RWPE1 (cell line): Measurements from ENCODE around the gene ADTRP.

Experiments
- CTCF ChIA-PET: fragments of 350-600 bp; sonication (Branson Sonifier 250); formaldehyde crosslinking; extraction: SDS; loops from one replicate; lab custom pipeline; 2021; lab: Yijun Ruan, JAX
- POLR2A ChIA-PET: fragments of 400-600 bp; formaldehyde crosslinking; extraction: SDS; loops from one replicate; lab custom pipeline; 2020; ENCODE audit warnings: antibody characterized with exemption; ENCODE audit not compliant: low non-redundant PET; lab: Yijun Ruan, JAX
- DNase-seq: peaks from one replicate; pipeline ENCODE4 v3.0.0; 2012; ENCODE audit warnings: low spot score
- H3K27ac ChIP-seq: fragments of 450-650 bp; 2 replicates; pipeline ENCODE4 v1.5.1; 2017
- TF ChIP-seq, protein P1 (sequence below): fragments of 450-650 bp; conservative IDR thresholded peaks from 2 replicates; pipeline ENCODE4 v1.5.1; 2017; ENCODE audit warnings: low read depth, mild to moderate bottlenecking

Gene ADTRP

DNA sequence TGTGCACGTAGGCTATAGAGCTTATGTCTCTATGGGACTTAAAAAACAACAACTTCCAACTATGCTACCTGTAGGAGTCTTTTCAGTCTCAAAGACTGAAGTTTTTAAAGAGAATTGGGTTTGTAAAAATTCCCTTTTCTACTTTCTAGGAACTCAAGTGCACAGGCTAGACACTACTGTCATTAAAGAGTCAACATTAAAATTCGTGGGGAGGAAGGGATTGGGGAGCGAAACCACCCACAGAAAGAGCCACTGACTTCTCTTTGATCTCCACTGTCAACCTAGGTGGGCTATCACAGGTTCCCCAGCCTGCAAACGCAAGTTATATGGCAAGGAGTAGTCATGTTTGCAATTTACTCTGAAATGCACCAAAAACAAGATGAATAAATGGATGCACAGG lies 37.7 kb downstream of the ADTRP start:
- ChIA-PET POLR2A (no interaction called here), CTCF (no interaction called here)
- TF ChIP-seq, protein P1, sequence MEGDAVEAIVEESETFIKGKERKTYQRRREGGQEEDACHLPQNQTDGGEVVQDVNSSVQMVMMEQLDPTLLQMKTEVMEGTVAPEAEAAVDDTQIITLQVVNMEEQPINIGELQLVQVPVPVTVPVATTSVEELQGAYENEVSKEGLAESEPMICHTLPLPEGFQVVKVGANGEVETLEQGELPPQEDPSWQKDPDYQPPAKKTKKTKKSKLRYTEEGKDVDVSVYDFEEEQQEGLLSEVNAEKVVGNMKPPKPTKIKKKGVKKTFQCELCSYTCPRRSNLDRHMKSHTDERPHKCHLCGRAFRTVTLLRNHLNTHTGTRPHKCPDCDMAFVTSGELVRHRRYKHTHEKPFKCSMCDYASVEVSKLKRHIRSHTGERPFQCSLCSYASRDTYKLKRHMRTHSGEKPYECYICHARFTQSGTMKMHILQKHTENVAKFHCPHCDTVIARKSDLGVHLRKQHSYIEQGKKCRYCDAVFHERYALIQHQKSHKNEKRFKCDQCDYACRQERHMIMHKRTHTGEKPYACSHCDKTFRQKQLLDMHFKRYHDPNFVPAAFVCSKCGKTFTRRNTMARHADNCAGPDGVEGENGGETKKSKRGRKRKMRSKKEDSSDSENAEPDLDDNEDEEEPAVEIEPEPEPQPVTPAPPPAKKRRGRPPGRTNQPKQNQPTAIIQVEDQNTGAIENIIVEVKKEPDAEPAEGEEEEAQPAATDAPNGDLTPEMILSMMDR, result no peak
- DNase-seq, result no peak
- H3K27ac ChIP-seq, result no peak overlapping the region

DNA sequence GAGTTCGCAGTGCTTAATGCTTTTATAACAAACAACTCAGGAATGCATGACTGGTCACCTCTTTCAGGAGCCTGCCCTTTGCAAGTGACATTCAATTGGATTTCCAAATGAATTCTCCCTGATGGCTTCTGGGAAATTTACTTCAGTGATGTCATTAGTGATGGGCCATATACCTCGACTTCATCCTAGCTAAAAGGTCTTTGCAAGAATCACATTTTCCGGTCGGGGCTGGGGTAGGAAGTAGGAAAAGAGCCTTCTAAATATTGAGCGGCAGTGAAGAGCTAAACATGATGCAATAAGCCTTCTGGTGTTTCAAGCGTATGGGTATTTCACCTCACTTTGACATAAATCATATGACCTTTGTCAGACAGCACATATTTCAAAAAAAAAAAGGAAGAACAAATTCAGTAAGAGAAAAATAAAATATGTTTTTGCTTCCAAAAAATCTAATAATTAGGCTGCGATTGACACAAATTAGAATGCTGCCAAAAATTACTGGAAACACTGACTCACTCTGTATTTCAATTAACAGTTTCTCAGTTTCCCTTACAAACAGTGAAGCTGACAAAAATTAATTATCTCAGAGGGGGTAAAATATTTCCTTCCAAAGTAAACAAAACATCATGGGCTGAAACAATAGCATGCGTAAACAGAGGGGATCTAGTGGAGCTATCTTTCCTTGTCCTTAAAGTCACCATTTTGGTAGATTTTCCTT lies 39.8 kb downstream of the ADTRP start:
- TF ChIP-seq, protein P1, result no peak
- no peak overlapping the region for H3K27ac ChIP-seq
- ChIA-PET POLR2A (interaction anchor here (0.9 kb wide), 1 partner anchor 31 kb away, joined by 4 read pairs; no protein-coding TSS in a partner anchor), CTCF (interaction anchor here (0.7 to 0.9 kb wide), 2 partner anchors 19 to 170 kb away, joined by 3 read pairs; no protein-coding TSS in a partner anchor)
- no peak for DNase-seq

DNA sequence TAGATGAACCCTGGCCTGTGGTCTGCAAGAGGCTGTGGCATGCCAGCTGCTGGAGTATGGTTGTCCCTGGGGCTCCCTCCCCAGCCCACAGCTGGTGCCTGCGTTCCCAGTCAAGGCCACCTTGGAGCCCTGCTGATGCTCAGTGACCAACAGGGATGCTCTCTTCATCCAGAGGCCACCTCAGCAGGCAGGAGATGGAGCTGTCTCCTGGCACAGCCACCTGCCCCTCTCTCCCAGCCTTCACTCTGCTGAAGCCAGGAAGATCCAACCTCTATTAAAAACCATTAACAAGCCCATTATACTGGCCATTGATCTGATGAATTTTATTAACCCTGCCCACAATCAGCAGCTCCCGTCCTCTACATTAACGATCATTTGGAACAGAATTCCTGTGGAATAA lies 40.4 kb downstream of the ADTRP start:
- TF ChIP-seq, protein P1, result no peak
- ChIA-PET CTCF (interaction anchor here (0.7 to 0.9 kb wide), 2 partner anchors 19 to 170 kb away, joined by 3 read pairs; no protein-coding TSS in a partner anchor), POLR2A (interaction anchor here (0.9 kb wide), 1 partner anchor 32 kb away, joined by 4 read pairs; no protein-coding TSS in a partner anchor)
- H3K27ac ChIP-seq, result no peak overlapping the region
- DNase-seq, result no peak

DNA sequence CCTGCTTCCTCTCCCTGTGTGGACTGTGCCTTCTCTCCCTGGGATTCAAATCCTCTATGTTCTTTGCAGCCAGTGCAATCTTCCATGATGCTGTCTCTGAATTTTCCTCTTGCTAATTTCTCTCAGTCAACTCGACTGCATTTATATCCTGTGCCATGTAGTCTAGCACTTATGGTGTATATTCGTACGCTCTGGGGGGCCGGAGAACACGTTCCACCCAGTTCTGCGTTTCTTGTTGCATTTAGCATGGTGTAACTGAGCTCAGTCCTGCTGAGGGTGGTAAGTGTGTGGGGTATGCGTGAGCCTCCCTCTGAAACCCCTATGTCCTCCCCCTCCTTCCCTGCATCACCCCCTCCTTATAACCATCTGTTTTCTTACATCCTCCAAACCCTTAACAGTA lies 42.0 kb downstream of the ADTRP start:
- ChIA-PET CTCF (no interaction called here), POLR2A (no interaction called here)
- DNase-seq, result no peak
- no peak overlapping the region for H3K27ac ChIP-seq
- TF ChIP-seq, protein P1, result no peak

DNA sequence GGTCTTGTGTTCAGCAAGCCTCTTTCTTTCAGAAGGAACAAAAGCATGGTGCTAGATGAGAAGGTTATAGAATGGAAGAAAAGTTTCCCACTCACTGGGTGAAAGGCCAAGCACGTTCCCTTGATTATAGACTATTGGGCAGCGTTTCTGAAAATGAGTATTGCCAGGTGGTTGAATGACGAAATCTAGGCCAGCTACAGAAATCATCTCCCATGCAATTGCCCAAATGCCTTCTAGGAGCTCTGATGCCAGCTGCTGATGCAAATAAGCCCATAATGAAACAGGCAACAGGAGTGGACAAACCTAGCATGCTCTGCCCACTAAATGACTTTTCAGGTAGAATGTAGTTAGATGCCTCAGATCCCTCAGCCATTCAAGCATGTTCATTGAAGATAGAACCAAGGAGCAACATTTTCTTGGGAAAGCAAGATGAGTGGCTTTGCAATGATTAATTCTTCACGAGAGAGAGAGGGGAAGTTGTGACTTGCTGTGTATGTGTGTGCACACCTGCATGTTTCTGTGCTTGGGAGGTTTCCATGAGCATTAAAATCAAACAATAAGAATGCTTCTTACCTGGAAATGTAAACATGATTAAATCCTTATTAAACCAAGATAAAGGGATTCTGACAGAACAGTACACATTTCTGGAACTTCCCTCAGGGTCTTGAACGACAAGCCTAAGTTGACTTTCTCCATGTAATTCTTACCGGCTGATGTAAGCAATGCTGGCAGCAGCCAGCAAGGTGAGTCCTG lies 43.6 kb downstream of the ADTRP start:
- H3K27ac ChIP-seq, result no peak overlapping the region
- DNase-seq, result no peak
- TF ChIP-seq, protein P1, result no peak
- ChIA-PET POLR2A (no interaction called here), CTCF (no interaction called here)

DNA sequence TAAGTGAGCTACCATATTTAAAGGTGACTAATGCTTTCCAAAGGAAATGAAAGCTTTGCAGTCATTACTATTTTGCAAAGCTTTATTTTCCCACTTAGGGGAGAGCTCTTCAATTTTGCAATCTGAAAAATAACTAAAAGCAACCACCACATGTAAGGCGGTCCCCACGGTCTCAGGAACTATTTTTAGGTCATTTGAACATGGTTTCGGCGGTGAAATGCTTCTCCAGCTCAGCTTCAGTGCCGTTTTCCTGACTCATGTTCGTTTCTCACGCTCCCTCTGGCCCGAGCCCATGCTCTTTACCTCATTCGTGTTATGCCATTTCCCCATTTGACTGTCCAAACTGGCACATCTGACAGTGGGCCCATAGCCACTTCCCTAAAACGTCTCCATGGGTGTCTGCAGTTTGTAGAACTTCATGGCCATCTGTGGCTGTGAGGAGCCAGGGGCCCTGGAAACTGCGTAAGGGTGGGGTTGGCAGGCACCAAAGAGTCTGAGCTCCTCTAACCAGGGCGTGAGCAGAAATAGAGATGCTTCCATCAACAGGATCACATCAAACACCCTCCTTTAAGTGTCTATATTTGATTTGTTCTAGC lies 46.5 kb downstream of the ADTRP start:
- POLR2A ChIA-PET, result no interaction called here
- TF ChIP-seq, protein P1, result no peak
- H3K27ac ChIP-seq, result no peak overlapping the region
- CTCF ChIA-PET, result no interaction called here
- DNase-seq, result no peak
